SK-N-SH treated with all-trans-retinoic acid at 6 μM for 48 hours (cell line): Measurements from ENCODE around the gene PSEN1.

ENCODE experiments used
- ATAC-seq: fragments of 200-7000 bp; cut with Tn5 transposase; 3 replicates; pipeline ENCODE4 v1.9.1; 2020; ENCODE audit warnings: mild to moderate bottlenecking, moderate library complexity
- BACH2 ChIP-seq: fragments of 250-450 bp; sonication (Bioruptor Pico); IDR thresholded peaks from 2 replicates; pipeline ENCODE4 v1.9.0; 2021; ENCODE audit warnings: mild to moderate bottlenecking, borderline replicate concordance
- CREB5 ChIP-seq: fragments of 250-450 bp; sonication (Bioruptor Pico); IDR thresholded peaks from 2 replicates; pipeline ENCODE4 v1.5.1; 2020; ENCODE audit warnings: low read depth, mild to moderate bottlenecking, moderate library complexity
- CSDC2 ChIP-seq: fragments of 250-450 bp; sonication (Bioruptor Pico); IDR thresholded peaks from 2 replicates; pipeline ENCODE4 v1.5.0; 2020; ENCODE audit warnings: mild to moderate bottlenecking, moderate library complexity
- CSRNP3 ChIP-seq: fragments of 250-450 bp; sonication (Bioruptor Pico); IDR thresholded peaks from 2 replicates; pipeline ENCODE4 v1.5.1; 2021; ENCODE audit warnings: mild to moderate bottlenecking, moderate library complexity
- ESRRG ChIP-seq: fragments of 250-450 bp; sonication (Bioruptor Pico); IDR thresholded peaks from 2 replicates; pipeline ENCODE4 v1.6.1; 2021; ENCODE audit warnings: mild to moderate bottlenecking
- OSR1 ChIP-seq: fragments of 250-450 bp; sonication (Bioruptor Pico); IDR thresholded peaks from 2 replicates; pipeline ENCODE4 v1.8.0; 2022; ENCODE audit warnings: moderate library complexity, mild to moderate bottlenecking, inconsistent platforms
- PATZ1 ChIP-seq: fragments of 250-450 bp; sonication (Bioruptor Pico); IDR thresholded peaks from 2 replicates; pipeline ENCODE4 v1.8.0; 2020; ENCODE audit warnings: mild to moderate bottlenecking, moderate library complexity, borderline replicate concordance
- POU6F1 ChIP-seq: fragments of 250-450 bp; sonication (Bioruptor Pico); IDR thresholded peaks from 2 replicates; pipeline ENCODE4 v1.8.0; 2021; ENCODE audit warnings: low read depth, mild to moderate bottlenecking, moderate library complexity, borderline replicate concordance
- PPARA ChIP-seq: fragments of 250-450 bp; sonication (Bioruptor Pico); IDR thresholded peaks from 2 replicates; pipeline ENCODE4 v1.5.0; 2020; ENCODE audit warnings: mild to moderate bottlenecking, borderline replicate concordance
- SNAI2 ChIP-seq: fragments of 250-450 bp; sonication (Bioruptor Pico); IDR thresholded peaks from 2 replicates; pipeline ENCODE4 v1.5.0; 2020; ENCODE audit warnings: mild to moderate bottlenecking, moderate library complexity
- TCF4 ChIP-seq: fragments of 250-450 bp; sonication (Bioruptor Pico); IDR thresholded peaks from 2 replicates; pipeline ENCODE4 v1.8.0; 2021; ENCODE audit warnings: mild to moderate bottlenecking, moderate library complexity, borderline replicate concordance
- TOX ChIP-seq: fragments of 250-450 bp; sonication (Bioruptor Pico); IDR thresholded peaks from 2 replicates; pipeline ENCODE4 v1.8.0; 2021; ENCODE audit warnings: mild to moderate bottlenecking, moderate library complexity, borderline replicate concordance
- TSHZ2 ChIP-seq: fragments of 250-450 bp; sonication (Bioruptor Pico); IDR thresholded peaks from 2 replicates; pipeline ENCODE4 v1.5.0; 2020; ENCODE audit warnings: mild to moderate bottlenecking, moderate library complexity
- ZFP3 ChIP-seq: fragments of 250-450 bp; sonication (Bioruptor Pico); IDR thresholded peaks from 2 replicates; pipeline ENCODE4 v1.5.0; 2020; ENCODE audit warnings: mild to moderate bottlenecking, moderate library complexity
- ZFP30 ChIP-seq: fragments of 450-650 bp; formaldehyde crosslinking; IDR thresholded peaks from 2 replicates; pipeline ENCODE4 v1.5.0; 2022; ENCODE audit warnings: mild to moderate bottlenecking, moderate library complexity
- ZNF565 ChIP-seq: fragments of 450-650 bp; formaldehyde crosslinking; conservative IDR thresholded peaks from 2 replicates; pipeline ENCODE4 v1.5.0; 2020; ENCODE audit warnings: low read depth, mild to moderate bottlenecking, moderate library complexity
- ZNF70 ChIP-seq: fragments of 450-650 bp; formaldehyde crosslinking; IDR thresholded peaks from 2 replicates; pipeline ENCODE4 v1.5.0; 2020; ENCODE audit warnings: mild to moderate bottlenecking, moderate library complexity
- ZNF8 ChIP-seq: fragments of 450-650 bp; formaldehyde crosslinking; IDR thresholded peaks from 2 replicates; pipeline ENCODE4 v1.5.0; 2020; ENCODE audit warnings: mild to moderate bottlenecking, moderate library complexity

The PSEN1 gene

GRCh38 chr14:73167727-73168126 lies 31.4 kb downstream of the PSEN1 start:
- ATAC-seq, result no peak
- TF ChIP-seq CSRNP3 (no peak), ZFP30 (CRISPR knock-in tag) (no peak), SNAI2 (CRISPR knock-in tag) (no peak), BACH2 (CRISPR knock-in tag) (no peak), ZNF565 (no peak), ZNF8 (CRISPR knock-in tag) (no peak), TOX (CRISPR knock-in tag) (no peak), ZFP3 (CRISPR knock-in tag) (no peak), OSR1 (CRISPR knock-in tag) (no peak), ESRRG (CRISPR knock-in tag) (no peak), CSDC2 (no peak), PATZ1 (no peak), POU6F1 (no peak), TCF4 (CRISPR knock-in tag) (no peak)

- TF ChIP-seq BACH2 (CRISPR knock-in tag), result no peak
- TF ChIP-seq ZNF70 (CRISPR knock-in tag), result no peak
- TF ChIP-seq ZNF565, result no peak
- TF ChIP-seq PPARA (CRISPR knock-in tag), result no peak
- TF ChIP-seq TSHZ2, result no peak
- no peak for TF ChIP-seq ZFP3 (CRISPR knock-in tag)
- no peak for TF ChIP-seq OSR1 (CRISPR knock-in tag)
- TF ChIP-seq POU6F1, result no peak
- no peak for TF ChIP-seq PATZ1
- no peak for TF ChIP-seq ZNF8 (CRISPR knock-in tag)
- TF ChIP-seq ESRRG (CRISPR knock-in tag), result no peak
- TF ChIP-seq SNAI2 (CRISPR knock-in tag), result no peak
- no peak for TF ChIP-seq CREB5 (CRISPR knock-in tag)
- TF ChIP-seq, all 23 proteins: peak for 0
- no peak for ATAC-seq
Measured at GRCh38 chr14:73168274-73168673, 32.0 kb downstream of the PSEN1 start.
